GM12878 (cell line): ENCODE results near the gene KCNK17. TPM values are rescaled to one million over a fixed set of nuclear protein-coding genes. Genes with fewer than 3 reads are reported as not detected.

Source experiments
- ATAC-seq: fragments of 200-7000 bp; cut with Tn5 transposase; 3 replicates; pipeline ENCODE4 v1.9.1; 2020; ENCODE audit warnings: mild to moderate bottlenecking, moderate library complexity
- BruUV-seq: library from RNA; stranded (reverse); fragments of 400-500 nt; replicated peaks from 2 replicates; lab custom pipeline; 2021; lab: Mats Ljungman, UMichigan
- CTCF ChIA-PET: fragments of 300-600 bp; sonication (Branson Sonifier 250); formaldehyde crosslinking; extraction: SDS; loops from one replicate; lab custom pipeline; 2021; ENCODE audit warnings: inconsistent platforms; lab: Yijun Ruan, JAX
- POLR2A ChIA-PET: fragments of 350-600 bp; formaldehyde crosslinking; extraction: SDS; loops from one replicate; lab custom pipeline; 2021; ENCODE audit warnings: inconsistent platforms; lab: Charles Lee
- RAD21 ChIA-PET: fragments of 300-600 bp; sonication (Branson Sonifier 250); formaldehyde crosslinking; loops from one replicate; lab custom pipeline; 2023; ENCODE audit warnings: antibody characterized with exemption; ENCODE audit not compliant: unreplicated experiment; lab: Charles Lee
- SMC1A ChIA-PET: fragments of 300-600 bp; sonication (Branson Sonifier 250); formaldehyde crosslinking; loops from one replicate; lab custom pipeline; 2023; ENCODE audit not compliant: unreplicated experiment, uncharacterized antibody; lab: Charles Lee
- DNase-seq: peaks from one replicate; pipeline ENCODE4 v3.0.0-alpha.2; 2011; ENCODE audit warnings: low read depth, low spot score
- FAIRE-seq: peaks from 3 replicates; lab custom pipeline; 2011; peaks lifted over from hg19 to GRCh38; lab: Jason Lieb, UNC
- H2AFZ ChIP-seq: 2 replicates; pipeline ENCODE4 v1.6.0; 2011; ENCODE audit warnings: low read depth, low read length, control low read depth; ENCODE audit not compliant: control insufficient read depth
- H3K27ac ChIP-seq: 2 replicates; pipeline ENCODE4 v1.5.1; 2011; ENCODE audit warnings: control low read depth; ENCODE audit not compliant: control insufficient read depth, insufficient read depth
- H3K27me3 ChIP-seq, 2 experiments: replicated peaks in 1 of 2; 2 replicates each; pipeline versions ENCODE4 v1.6.0 to v1.6.1; 2011; ENCODE audit warnings: low read length in 1 of 2; ENCODE audit not compliant: control insufficient read depth in 2 of 2, insufficient read depth in 2 of 2
- H3K36me3 ChIP-seq, 2 experiments: 2 replicates each; pipeline ENCODE4 v1.5.1; 2011; ENCODE audit warnings: low read length in 1 of 2; ENCODE audit not compliant: control insufficient read depth in 2 of 2, insufficient read depth in 2 of 2
- H3K4me1 ChIP-seq: 2 replicates; pipeline ENCODE4 v1.6.1; 2011; ENCODE audit warnings: mild to moderate bottlenecking, low read length, moderate library complexity, mixed read lengths; ENCODE audit not compliant: control insufficient read depth, insufficient read depth
- H3K4me2 ChIP-seq: 2 replicates; pipeline ENCODE4 v1.6.0; 2011; ENCODE audit warnings: control low read depth; ENCODE audit not compliant: control insufficient read depth, insufficient read depth
- H3K4me3 ChIP-seq: fragments of 200-600 bp; sonication (generic); 2 replicates; pipeline ENCODE4 v1.5.1; 2016
- H3K79me2 ChIP-seq: 2 replicates; pipeline ENCODE4 v1.6.0; 2011; ENCODE audit warnings: low read length; ENCODE audit not compliant: control insufficient read depth, insufficient read depth
- H3K9ac ChIP-seq: 2 replicates; pipeline ENCODE4 v1.8.0; 2011; ENCODE audit warnings: low read length, control low read depth, mixed read lengths; ENCODE audit not compliant: control insufficient read depth, insufficient read depth
- H3K9me3 ChIP-seq: replicated peaks from 3 replicates; pipeline ENCODE4 v1.5.1; 2011; ENCODE audit warnings: mild to moderate bottlenecking, low read length; ENCODE audit not compliant: control insufficient read depth, insufficient read depth
- H4K20me1 ChIP-seq: 2 replicates; pipeline ENCODE4 v1.6.0; 2011; ENCODE audit not compliant: control insufficient read depth, insufficient read depth
- HDAC6 ChIP-seq: fragments of 200-600 bp; sonication (generic); IDR thresholded peaks from one replicate; pipeline ENCODE4 v1.8.0; 2017; ENCODE audit warnings: antibody characterized with exemption; ENCODE audit not compliant: unreplicated experiment
- NKRF ChIP-seq: fragments of 450-650 bp; conservative IDR thresholded peaks from 2 replicates; pipeline ENCODE4 v1.6.1; 2017; ENCODE audit warnings: mild to moderate bottlenecking, moderate library complexity
- RUNX3 ChIP-seq: IDR thresholded peaks from 2 replicates; pipeline ENCODE4 v1.6.1; 2012; ENCODE audit warnings: low read length, inconsistent platforms
- WGBS: methylation state at CpG from one replicate; pipeline ENCODE4 v1.1.6; 2016; ENCODE audit warnings: low lambda C conversion rate; ENCODE audit not compliant: insufficient replicate concordance, insufficient coverage; ENCODE audit errors: missing lambda C conversion rate; 5-methylcytosine and 5-hydroxymethylcytosine counted together
- in situ Hi-C: fragments of 300-500 bp; cut with MboI; formaldehyde crosslinking; loops from 9 replicates; pipeline ENCODE4 v1.14.3; 2018; ENCODE audit warnings: mixed read lengths
- intact Hi-C: fragments of 100-400 bp; cut with micrococcal nuclease; formaldehyde crosslinking; loops from one replicate; pipeline ENCODE4 v1.14.2; 2022; ENCODE audit not compliant: unreplicated experiment
- polyA plus RNA-seq, 11 experiments: library from polyadenylated mRNA; depleted of rRNA in 4 of 11; unstranded in 6 of 11; stranded (reverse) in 5 of 11; fragments of >200 nt; fragmentation: Nextera tagmentation in 4 of 11; fragmentation: Illumina TruSeq in 1 of 11; extraction: Ambion mirVana in 4 of 11; extraction: Trizol in 1 of 11; gene quantifications; 1 replicate in 1 of 11; 2 replicates in 10 of 11; pipeline versions ENCODE4 v1.2.1 to v1.2.3, GENCODE V29; 2011 to 2016; ENCODE audit warnings: inconsistent platforms in 2 of 11, missing spikeins in 2 of 11, low read depth in 1 of 11
- total RNA-seq, 4 experiments: library from RNA; depleted of rRNA in 3 of 4; stranded (reverse); fragments of >200 nt in 3 of 4; fragmentation: Illumina TruSeq in 1 of 4; extraction: Trizol in 1 of 4; gene quantifications; 2 replicates each; pipeline versions ENCODE4 v1.2.1 to v1.2.3, GENCODE V29; 2013 to 2021
- TF ChIP-seq, protein P1 (sequence below): fragments of 450-650 bp; IDR thresholded peaks from 2 replicates; pipeline ENCODE4 v1.6.1; 2016; ENCODE audit warnings: mild to moderate bottlenecking

KCNK17 gene
- total and polyA plus RNA-seq, 10 of the 15 experiments (the other 5 are each of a cell fraction or from before 2014, with no cell fraction given) = not detected

GRCh38 chr6:39338397-39338796, 24.2 kb upstream of the KCNK17 start:
- H3K79me2 ChIP-seq = no peaks in the 10 kb centered on the region
- POLR2A ChIA-PET = no interaction called here
- ATAC-seq (no peak), FAIRE-seq (no peak), DNase-seq (no peak)
- H3K9ac ChIP-seq = no peak overlapping the region
- WGBS = 0% methylated on average over 5 of the region's 5 CpGs
- BruUV-seq = no TSS peak
- no peak for TF ChIP-seq HDAC6
- TF ChIP-seq, protein P1, sequence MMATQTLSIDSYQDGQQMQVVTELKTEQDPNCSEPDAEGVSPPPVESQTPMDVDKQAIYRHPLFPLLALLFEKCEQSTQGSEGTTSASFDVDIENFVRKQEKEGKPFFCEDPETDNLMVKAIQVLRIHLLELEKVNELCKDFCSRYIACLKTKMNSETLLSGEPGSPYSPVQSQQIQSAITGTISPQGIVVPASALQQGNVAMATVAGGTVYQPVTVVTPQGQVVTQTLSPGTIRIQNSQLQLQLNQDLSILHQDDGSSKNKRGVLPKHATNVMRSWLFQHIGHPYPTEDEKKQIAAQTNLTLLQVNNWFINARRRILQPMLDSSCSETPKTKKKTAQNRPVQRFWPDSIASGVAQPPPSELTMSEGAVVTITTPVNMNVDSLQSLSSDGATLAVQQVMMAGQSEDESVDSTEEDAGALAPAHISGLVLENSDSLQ = peak; percentile 33; the same call in 1 of the 2 replicates
- H3K4me3 ChIP-seq = no peak overlapping the region
- CTCF ChIA-PET = interaction anchor here (4.1 kb wide), 1 partner anchor 11 kb away, joined by 14 read pairs; no protein-coding TSS in a partner anchor
- no peaks in the 10 kb centered on the region for H4K20me1 ChIP-seq
- H3K36me3 ChIP-seq = no peaks in the 10 kb centered on the region
- SMC1A ChIA-PET = no interaction called here
- no peak overlapping the region for H3K27ac ChIP-seq
- H3K4me1 ChIP-seq = peaks cover 13% of the 10 kb centered on the region
- intact Hi-C loops = no loop called here
- RAD21 ChIA-PET = no interaction called here
- in situ Hi-C loops = no loop called here
- H2AFZ ChIP-seq = no peak overlapping the region
- H3K4me2 ChIP-seq = no peak overlapping the region
- H3K27me3 ChIP-seq = no peaks in the 10 kb centered on the region
- no peaks in the 10 kb centered on the region for H3K9me3 ChIP-seq

DNA sequence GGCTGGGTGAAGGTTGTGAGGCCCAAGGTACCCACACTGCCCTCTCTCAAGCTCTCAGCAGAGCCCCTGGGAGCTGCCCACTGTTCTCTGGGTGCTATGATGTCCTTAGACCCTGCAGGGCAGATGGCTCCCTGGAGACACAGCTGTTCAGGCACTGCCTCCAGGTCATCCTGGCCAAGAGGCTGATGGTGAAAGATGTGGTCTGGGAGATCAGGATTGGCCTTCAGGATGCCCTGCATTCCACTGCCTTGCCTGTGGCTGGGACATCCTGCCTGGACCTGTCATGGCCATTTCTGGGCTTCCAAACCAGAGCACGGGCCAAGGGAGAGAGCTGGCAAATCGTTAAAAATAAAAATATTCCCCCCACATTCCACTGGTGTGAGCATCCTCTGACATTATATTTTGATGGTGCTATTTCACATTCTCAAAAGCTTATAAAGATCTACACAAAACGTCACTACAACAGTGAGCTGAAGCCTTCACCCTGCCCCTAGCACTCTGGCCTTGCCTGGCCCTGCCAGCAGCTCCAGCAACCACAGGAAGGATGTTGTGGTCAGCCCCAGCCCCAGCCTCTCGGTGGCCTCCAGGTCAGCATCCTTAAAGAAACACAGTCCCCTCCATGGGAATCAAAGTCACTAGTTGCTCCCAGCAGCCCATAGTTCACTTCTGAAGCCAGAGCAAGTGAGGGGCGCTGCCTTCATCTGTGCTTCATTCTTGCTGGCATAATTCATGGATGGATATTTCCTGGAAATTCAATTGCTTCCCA, 21.7 kb upstream of the KCNK17 start:
- in situ Hi-C loops = no loop called here
- H3K9ac ChIP-seq = no peak overlapping the region
- ChIA-PET CTCF (interaction anchor here (1.3 to 1.6 kb wide), 3 partner anchors 27 to 530 kb away, joined by 3 to 5 read pairs (median 3); no protein-coding TSS in a partner anchor), POLR2A (no interaction called here), SMC1A (no interaction called here), RAD21 (no interaction called here)
- H2AFZ ChIP-seq = no peak overlapping the region
- no peak overlapping the region for H3K4me3 ChIP-seq
- no peak overlapping the region for H3K27ac ChIP-seq
- H4K20me1 ChIP-seq = no peaks in the 10 kb centered on the region
- H3K36me3 ChIP-seq = no peaks in the 10 kb centered on the region
- H3K4me1 ChIP-seq = peaks cover 7% of the 10 kb centered on the region
- no peaks in the 10 kb centered on the region for H3K79me2 ChIP-seq
- BruUV-seq = no TSS peak
- FAIRE-seq = no peak
- H3K9me3 ChIP-seq = no peaks in the 10 kb centered on the region
- H3K27me3 ChIP-seq = no peaks in the 10 kb centered on the region
- TF ChIP-seq RUNX3 (peak; percentile 55; the same call in 1 of the 2 replicates), NKRF (no peak)
- TF ChIP-seq, all 136 proteins: peak for 1
- no peak overlapping the region for H3K4me2 ChIP-seq
- ATAC-seq = peak; percentile 91
- 2% methylated on average over 5 of the region's 5 CpGs for WGBS
- DNase-seq = no peak
- intact Hi-C loops = no loop called here
